Hepatocyte (in vitro differentiated cells): ENCODE data around the gene ARIH2.

Experiments used
- EZH2 ChIP-seq: fragments of 200-600 bp; sonication (generic); IDR thresholded peaks from 2 replicates; pipeline ENCODE4 v1.6.1; 2016; ENCODE audit warnings: antibody characterized with exemption, mild to moderate bottlenecking, borderline replicate concordance
- EZH2phosphoT487 ChIP-seq: fragments of 200-600 bp; sonication (generic); IDR thresholded peaks from one replicate; pipeline ENCODE4 v1.6.1; 2018; ENCODE audit warnings: antibody characterized with exemption, mild to moderate bottlenecking, low read depth, moderate library complexity; ENCODE audit not compliant: unreplicated experiment, severe bottlenecking
- TF ChIP-seq, protein P1 (sequence below): fragments of 200-600 bp; sonication (generic); IDR thresholded peaks from 2 replicates; pipeline ENCODE4 v1.5.1; 2016; ENCODE audit warnings: antibody characterized with exemption, mild to moderate bottlenecking; ENCODE audit not compliant: poor library complexity

DNA sequence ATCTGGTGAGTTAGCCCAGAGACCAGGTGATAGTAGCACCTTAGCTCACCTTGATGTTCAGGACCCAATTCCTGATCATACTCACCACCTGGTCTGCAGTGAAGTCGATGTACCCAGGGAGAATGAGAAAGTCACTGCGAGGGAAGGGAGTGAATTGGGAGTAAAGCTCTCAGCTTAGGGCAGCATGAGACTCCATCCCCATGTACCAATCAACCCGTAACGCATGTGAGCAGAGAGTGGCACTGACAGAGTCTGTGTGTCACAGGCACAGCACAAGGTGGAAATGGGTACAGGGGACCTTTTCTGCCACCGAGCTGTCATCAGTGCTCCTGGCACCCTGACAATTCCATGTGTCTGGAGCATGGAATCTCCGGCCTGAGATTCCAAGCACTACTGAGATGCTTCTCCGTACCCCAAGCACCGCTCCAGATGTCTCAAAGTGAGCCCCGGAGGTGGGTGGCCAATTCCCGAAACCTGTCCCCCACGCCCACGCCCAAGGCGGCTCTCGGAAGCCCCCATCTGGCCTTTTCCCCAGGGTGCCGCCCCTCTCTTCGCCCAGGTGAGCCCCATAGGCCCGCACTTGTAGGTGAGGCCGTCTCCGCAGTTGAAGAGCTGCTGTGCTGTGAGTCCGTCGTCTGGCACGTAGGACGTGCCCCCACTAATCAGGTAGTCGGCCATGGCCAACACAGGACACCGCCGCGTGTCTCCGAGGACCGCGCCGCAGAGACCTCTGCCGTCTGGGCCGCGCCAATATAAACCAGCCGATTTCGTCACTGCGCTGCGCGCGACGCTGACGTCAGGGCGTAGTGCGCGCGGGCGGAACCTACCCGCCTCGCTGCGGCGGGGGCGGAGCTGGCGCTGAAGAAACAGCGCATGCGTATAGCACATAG is 110.3 kb downstream of the ARIH2 start, which contains the start of gene IMPDH2:
- no peak for TF ChIP-seq EZH2phosphoT487
- TF ChIP-seq, protein P1, sequence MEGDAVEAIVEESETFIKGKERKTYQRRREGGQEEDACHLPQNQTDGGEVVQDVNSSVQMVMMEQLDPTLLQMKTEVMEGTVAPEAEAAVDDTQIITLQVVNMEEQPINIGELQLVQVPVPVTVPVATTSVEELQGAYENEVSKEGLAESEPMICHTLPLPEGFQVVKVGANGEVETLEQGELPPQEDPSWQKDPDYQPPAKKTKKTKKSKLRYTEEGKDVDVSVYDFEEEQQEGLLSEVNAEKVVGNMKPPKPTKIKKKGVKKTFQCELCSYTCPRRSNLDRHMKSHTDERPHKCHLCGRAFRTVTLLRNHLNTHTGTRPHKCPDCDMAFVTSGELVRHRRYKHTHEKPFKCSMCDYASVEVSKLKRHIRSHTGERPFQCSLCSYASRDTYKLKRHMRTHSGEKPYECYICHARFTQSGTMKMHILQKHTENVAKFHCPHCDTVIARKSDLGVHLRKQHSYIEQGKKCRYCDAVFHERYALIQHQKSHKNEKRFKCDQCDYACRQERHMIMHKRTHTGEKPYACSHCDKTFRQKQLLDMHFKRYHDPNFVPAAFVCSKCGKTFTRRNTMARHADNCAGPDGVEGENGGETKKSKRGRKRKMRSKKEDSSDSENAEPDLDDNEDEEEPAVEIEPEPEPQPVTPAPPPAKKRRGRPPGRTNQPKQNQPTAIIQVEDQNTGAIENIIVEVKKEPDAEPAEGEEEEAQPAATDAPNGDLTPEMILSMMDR: peak; percentile 8
- no peak for TF ChIP-seq EZH2
